GM12878 (cell line): Measurements from ENCODE around the gene PAX5. TPM values are rescaled to one million over a fixed set of nuclear protein-coding genes. Genes with fewer than 3 reads are reported as not detected.

Experiments used
- ATAC-seq: fragments of 200-7000 bp; cut with Tn5 transposase; 3 replicates; pipeline ENCODE4 v1.9.1; 2020; ENCODE audit warnings: mild to moderate bottlenecking, moderate library complexity
- BruUV-seq: library from RNA; stranded (reverse); fragments of 400-500 nt; replicated peaks from 2 replicates; lab custom pipeline; 2021; lab: Mats Ljungman, UMichigan
- CTCF ChIA-PET: fragments of 300-600 bp; sonication (Branson Sonifier 250); formaldehyde crosslinking; extraction: SDS; loops from one replicate; lab custom pipeline; 2021; ENCODE audit warnings: inconsistent platforms; lab: Yijun Ruan, JAX
- POLR2A ChIA-PET: fragments of 350-600 bp; formaldehyde crosslinking; extraction: SDS; loops from one replicate; lab custom pipeline; 2021; ENCODE audit warnings: inconsistent platforms; lab: Charles Lee
- RAD21 ChIA-PET: fragments of 300-600 bp; sonication (Branson Sonifier 250); formaldehyde crosslinking; loops from one replicate; lab custom pipeline; 2023; ENCODE audit warnings: antibody characterized with exemption; ENCODE audit not compliant: unreplicated experiment; lab: Charles Lee
- SMC1A ChIA-PET: fragments of 300-600 bp; sonication (Branson Sonifier 250); formaldehyde crosslinking; loops from one replicate; lab custom pipeline; 2023; ENCODE audit not compliant: unreplicated experiment, uncharacterized antibody; lab: Charles Lee
- DNase-seq: peaks from one replicate; pipeline ENCODE4 v3.0.0-alpha.2; 2011; ENCODE audit warnings: low read depth, low spot score
- FAIRE-seq: peaks from 3 replicates; lab custom pipeline; 2011; peaks lifted over from hg19 to GRCh38; lab: Jason Lieb, UNC
- H2AFZ ChIP-seq: 2 replicates; pipeline ENCODE4 v1.6.0; 2011; ENCODE audit warnings: low read depth, low read length, control low read depth; ENCODE audit not compliant: control insufficient read depth
- H3K27ac ChIP-seq: 2 replicates; pipeline ENCODE4 v1.5.1; 2011; ENCODE audit warnings: control low read depth; ENCODE audit not compliant: control insufficient read depth, insufficient read depth
- H3K27me3 ChIP-seq, 2 experiments: replicated peaks in 1 of 2; 2 replicates each; pipeline versions ENCODE4 v1.6.0 to v1.6.1; 2011; ENCODE audit warnings: low read length in 1 of 2; ENCODE audit not compliant: control insufficient read depth in 2 of 2, insufficient read depth in 2 of 2
- H3K36me3 ChIP-seq, 2 experiments: 2 replicates each; pipeline ENCODE4 v1.5.1; 2011; ENCODE audit warnings: low read length in 1 of 2; ENCODE audit not compliant: control insufficient read depth in 2 of 2, insufficient read depth in 2 of 2
- H3K4me1 ChIP-seq: 2 replicates; pipeline ENCODE4 v1.6.1; 2011; ENCODE audit warnings: mild to moderate bottlenecking, low read length, moderate library complexity, mixed read lengths; ENCODE audit not compliant: control insufficient read depth, insufficient read depth
- H3K4me2 ChIP-seq: 2 replicates; pipeline ENCODE4 v1.6.0; 2011; ENCODE audit warnings: control low read depth; ENCODE audit not compliant: control insufficient read depth, insufficient read depth
- H3K4me3 ChIP-seq: fragments of 200-600 bp; sonication (generic); 2 replicates; pipeline ENCODE4 v1.5.1; 2016
- H3K79me2 ChIP-seq: 2 replicates; pipeline ENCODE4 v1.6.0; 2011; ENCODE audit warnings: low read length; ENCODE audit not compliant: control insufficient read depth, insufficient read depth
- H3K9ac ChIP-seq: 2 replicates; pipeline ENCODE4 v1.8.0; 2011; ENCODE audit warnings: low read length, control low read depth, mixed read lengths; ENCODE audit not compliant: control insufficient read depth, insufficient read depth
- H3K9me3 ChIP-seq: replicated peaks from 3 replicates; pipeline ENCODE4 v1.5.1; 2011; ENCODE audit warnings: mild to moderate bottlenecking, low read length; ENCODE audit not compliant: control insufficient read depth, insufficient read depth
- H4K20me1 ChIP-seq: 2 replicates; pipeline ENCODE4 v1.6.0; 2011; ENCODE audit not compliant: control insufficient read depth, insufficient read depth
- ATF7 ChIP-seq: fragments of 450-650 bp; IDR thresholded peaks from 2 replicates; pipeline ENCODE4 v1.6.1; 2016; ENCODE audit warnings: low read depth, mild to moderate bottlenecking
- CREB1 ChIP-seq: IDR thresholded peaks from 2 replicates; pipeline ENCODE4 v1.6.1; 2012; ENCODE audit warnings: low read depth, mild to moderate bottlenecking, inconsistent platforms
- ELK1 ChIP-seq: IDR thresholded peaks from 2 replicates; pipeline ENCODE4 v1.6.1; 2012; ENCODE audit warnings: low read depth, low read length, improper control_type of control experiment
- EP300 ChIP-seq, 2 experiments: fragments of 150-350 bp in 1 of 2; IDR thresholded peaks; 2 replicates each; pipeline ENCODE4 v1.6.1; 2011 to 2012; ENCODE audit warnings: low read depth in 2 of 2, low read length in 2 of 2, borderline replicate concordance in 1 of 2, improper control_type of control experiment in 1 of 2, inconsistent platforms in 1 of 2; ENCODE audit not compliant: control insufficient read depth in 1 of 2
- JUNB ChIP-seq: IDR thresholded peaks from 2 replicates; pipeline ENCODE4 v1.6.1; 2016; ENCODE audit warnings: antibody characterized with exemption, mild to moderate bottlenecking
- LARP7 ChIP-seq: fragments of 450-650 bp; IDR thresholded peaks from 2 replicates; pipeline ENCODE4 v1.6.1; 2017; ENCODE audit warnings: mild to moderate bottlenecking
- MLLT1 ChIP-seq: fragments of 450-650 bp; IDR thresholded peaks from 2 replicates; pipeline ENCODE4 v1.6.1; 2016; ENCODE audit warnings: mild to moderate bottlenecking
- POLR2A ChIP-seq: IDR thresholded peaks from 2 replicates; pipeline ENCODE4 v1.6.1; 2011; ENCODE audit warnings: low read depth, mild to moderate bottlenecking, low read length
- RFX5 ChIP-seq: IDR thresholded peaks from 2 replicates; pipeline ENCODE4 v1.6.1; 2011; ENCODE audit warnings: low read depth, low read length, improper control_type of control experiment
- SPI1 ChIP-seq: IDR thresholded peaks from 2 replicates; pipeline ENCODE4 v1.6.1; 2011; ENCODE audit warnings: low read depth, mild to moderate bottlenecking, low read length, moderate library complexity, borderline replicate concordance; ENCODE audit not compliant: insufficient read depth
- TARDBP ChIP-seq: IDR thresholded peaks from 2 replicates; pipeline ENCODE4 v1.6.1; 2016; ENCODE audit warnings: borderline replicate concordance
- ZBTB4 ChIP-seq: fragments of 450-650 bp; formaldehyde crosslinking; IDR thresholded peaks from 2 replicates; pipeline ENCODE4 v1.4.0; 2022; ENCODE audit warnings: mild to moderate bottlenecking, moderate library complexity
- ZNF384 ChIP-seq: IDR thresholded peaks from 2 replicates; pipeline ENCODE4 v1.6.1; 2012; ENCODE audit warnings: low read depth, mild to moderate bottlenecking, low read length, improper control_type of control experiment, borderline replicate concordance
- WGBS: methylation state at CpG from one replicate; pipeline ENCODE4 v1.1.6; 2016; ENCODE audit warnings: low lambda C conversion rate; ENCODE audit not compliant: insufficient replicate concordance, insufficient coverage; ENCODE audit errors: missing lambda C conversion rate; 5-methylcytosine and 5-hydroxymethylcytosine counted together
- in situ Hi-C: fragments of 300-500 bp; cut with MboI; formaldehyde crosslinking; loops from 9 replicates; pipeline ENCODE4 v1.14.3; 2018; ENCODE audit warnings: mixed read lengths
- intact Hi-C: fragments of 100-400 bp; cut with micrococcal nuclease; formaldehyde crosslinking; loops from one replicate; pipeline ENCODE4 v1.14.2; 2022; ENCODE audit not compliant: unreplicated experiment
- polyA plus RNA-seq, 11 experiments: library from polyadenylated mRNA; depleted of rRNA in 4 of 11; unstranded in 6 of 11; stranded (reverse) in 5 of 11; fragments of >200 nt; fragmentation: Nextera tagmentation in 4 of 11; fragmentation: Illumina TruSeq in 1 of 11; extraction: Ambion mirVana in 4 of 11; extraction: Trizol in 1 of 11; gene quantifications; 1 replicate in 1 of 11; 2 replicates in 10 of 11; pipeline versions ENCODE4 v1.2.1 to v1.2.3, GENCODE V29; 2011 to 2016; ENCODE audit warnings: inconsistent platforms in 2 of 11, missing spikeins in 2 of 11, low read depth in 1 of 11
- total RNA-seq, 4 experiments: library from RNA; depleted of rRNA in 3 of 4; stranded (reverse); fragments of >200 nt in 3 of 4; fragmentation: Illumina TruSeq in 1 of 4; extraction: Trizol in 1 of 4; gene quantifications; 2 replicates each; pipeline versions ENCODE4 v1.2.1 to v1.2.3, GENCODE V29; 2013 to 2021
- TF ChIP-seq, protein P1 (sequence below): IDR thresholded peaks from 2 replicates; pipeline ENCODE4 v1.6.1; 2012; ENCODE audit warnings: mild to moderate bottlenecking, low read depth, low read length

The PAX5 gene
- total and polyA plus RNA-seq, 10 of the 15 experiments (the other 5 are each of a cell fraction or from before 2014, with no cell fraction given), result 2.2 to 123 (median 31.9) TPM

DNA sequence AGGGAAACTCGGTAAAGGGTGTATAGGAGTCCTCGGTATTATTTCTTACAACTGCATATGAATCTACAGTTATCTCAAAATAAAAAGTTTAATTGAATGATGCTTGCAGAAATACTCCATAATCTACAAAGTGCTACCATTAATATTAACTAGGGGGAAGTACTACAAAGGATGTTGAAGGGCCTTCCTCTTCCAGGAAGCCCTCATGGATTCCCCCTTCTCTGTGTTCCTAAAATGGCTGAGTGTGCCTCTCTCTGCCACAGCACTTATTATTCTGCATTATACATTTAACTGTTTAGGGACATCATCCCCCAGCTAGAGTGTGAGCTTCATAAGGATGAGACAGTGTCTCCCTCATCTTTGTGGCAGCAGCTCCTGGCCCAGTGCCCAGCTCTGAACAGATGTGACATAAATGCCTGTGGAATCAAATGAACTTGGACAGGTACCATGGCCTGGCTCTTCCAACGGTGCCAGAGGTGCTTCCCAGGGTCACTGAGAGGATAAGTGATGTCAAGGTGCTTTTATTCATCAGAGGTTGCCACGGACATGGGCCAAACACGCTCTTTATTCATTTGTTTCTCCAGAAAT, 99.5 kb downstream of the PAX5 start:
- RAD21 ChIA-PET, result no interaction called here
- TF ChIP-seq ELK1, result no peak
- no peak for TF ChIP-seq RFX5
- no peak for TF ChIP-seq ZBTB4 (CRISPR knock-in tag)
- TF ChIP-seq ZNF384, result no peak
- TF ChIP-seq MLLT1, result no peak
- no peak for TF ChIP-seq SPI1
- TF ChIP-seq TARDBP, result no peak
- no peak for TF ChIP-seq EP300 (IDR thresholded peaks at IDR 0.05; ENCODE audit: borderline replicate concordance in 1 of 2, control insufficient read depth in 1 of 2, low read depth in 2 of 2, low read length in 2 of 2)
- TF ChIP-seq JUNB, result no peak
- no peak for TF ChIP-seq ATF7
- no peak for TF ChIP-seq CREB1
- TF ChIP-seq POLR2A, result no peak
- TF ChIP-seq, protein P1, sequence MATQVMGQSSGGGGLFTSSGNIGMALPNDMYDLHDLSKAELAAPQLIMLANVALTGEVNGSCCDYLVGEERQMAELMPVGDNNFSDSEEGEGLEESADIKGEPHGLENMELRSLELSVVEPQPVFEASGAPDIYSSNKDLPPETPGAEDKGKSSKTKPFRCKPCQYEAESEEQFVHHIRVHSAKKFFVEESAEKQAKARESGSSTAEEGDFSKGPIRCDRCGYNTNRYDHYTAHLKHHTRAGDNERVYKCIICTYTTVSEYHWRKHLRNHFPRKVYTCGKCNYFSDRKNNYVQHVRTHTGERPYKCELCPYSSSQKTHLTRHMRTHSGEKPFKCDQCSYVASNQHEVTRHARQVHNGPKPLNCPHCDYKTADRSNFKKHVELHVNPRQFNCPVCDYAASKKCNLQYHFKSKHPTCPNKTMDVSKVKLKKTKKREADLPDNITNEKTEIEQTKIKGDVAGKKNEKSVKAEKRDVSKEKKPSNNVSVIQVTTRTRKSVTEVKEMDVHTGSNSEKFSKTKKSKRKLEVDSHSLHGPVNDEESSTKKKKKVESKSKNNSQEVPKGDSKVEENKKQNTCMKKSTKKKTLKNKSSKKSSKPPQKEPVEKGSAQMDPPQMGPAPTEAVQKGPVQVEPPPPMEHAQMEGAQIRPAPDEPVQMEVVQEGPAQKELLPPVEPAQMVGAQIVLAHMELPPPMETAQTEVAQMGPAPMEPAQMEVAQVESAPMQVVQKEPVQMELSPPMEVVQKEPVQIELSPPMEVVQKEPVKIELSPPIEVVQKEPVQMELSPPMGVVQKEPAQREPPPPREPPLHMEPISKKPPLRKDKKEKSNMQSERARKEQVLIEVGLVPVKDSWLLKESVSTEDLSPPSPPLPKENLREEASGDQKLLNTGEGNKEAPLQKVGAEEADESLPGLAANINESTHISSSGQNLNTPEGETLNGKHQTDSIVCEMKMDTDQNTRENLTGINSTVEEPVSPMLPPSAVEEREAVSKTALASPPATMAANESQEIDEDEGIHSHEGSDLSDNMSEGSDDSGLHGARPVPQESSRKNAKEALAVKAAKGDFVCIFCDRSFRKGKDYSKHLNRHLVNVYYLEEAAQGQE, result no peak
- no peak for TF ChIP-seq LARP7
- Histone ChIP-seq H3K27ac (no peak overlapping the region), H3K79me2 (peaks cover 18% of the 10 kb centered on the region), H3K4me2 (no peak overlapping the region), H3K36me3 (peaks cover 29 to 48% of the 10 kb centered on the region in 2 experiments), H3K4me1 (peaks cover 55% of the 10 kb centered on the region), H3K27me3 (no peaks in the 10 kb centered on the region), H4K20me1 (no peaks in the 10 kb centered on the region; the same call in 1 of the 2 replicates), H2AFZ (no peak overlapping the region), H3K9ac (no peak overlapping the region), H3K4me3 (no peak overlapping the region), H3K9me3 (peaks cover 7% of the 10 kb centered on the region; the same call in 2 of the 3 replicates)
- DNase-seq, result no peak
- SMC1A ChIA-PET, result no interaction called here
- no peak for ATAC-seq
- intact Hi-C loops, result no loop called here
- 69% methylated on average over 5 of the region's 5 CpGs for WGBS
- in situ Hi-C loops, result loop anchor here (25.0 kb wide), 1 partner anchor 1053 kb away; no protein-coding TSS in a partner anchor
- no TSS peak for BruUV-seq
- CTCF ChIA-PET, result no interaction called here
- FAIRE-seq, result no peak
- POLR2A ChIA-PET, result no interaction called here
